Esophagus mucosa (tissue), 1 donor: Measurements from ENCODE around the gene HNMT. TPM values are rescaled to one million over a fixed set of nuclear protein-coding genes. Genes with fewer than 3 reads are reported as not detected.

Experiments
- ATAC-seq: fragments of 200-7000 bp; cut with Tn5 transposase; one replicate; pipeline ENCODE4 v1.9.1; 2020
- total RNA-seq: library from RNA; stranded (reverse); gene quantifications from one replicate; pipeline ENCODE4 v1.2.4, GENCODE V29; 2023
- donor health status: DM: yes; HTN: yes; CAD: no.

The HNMT gene
- total RNA-seq, 1 donor from 2014 or later: 2.5 TPM

DNA sequence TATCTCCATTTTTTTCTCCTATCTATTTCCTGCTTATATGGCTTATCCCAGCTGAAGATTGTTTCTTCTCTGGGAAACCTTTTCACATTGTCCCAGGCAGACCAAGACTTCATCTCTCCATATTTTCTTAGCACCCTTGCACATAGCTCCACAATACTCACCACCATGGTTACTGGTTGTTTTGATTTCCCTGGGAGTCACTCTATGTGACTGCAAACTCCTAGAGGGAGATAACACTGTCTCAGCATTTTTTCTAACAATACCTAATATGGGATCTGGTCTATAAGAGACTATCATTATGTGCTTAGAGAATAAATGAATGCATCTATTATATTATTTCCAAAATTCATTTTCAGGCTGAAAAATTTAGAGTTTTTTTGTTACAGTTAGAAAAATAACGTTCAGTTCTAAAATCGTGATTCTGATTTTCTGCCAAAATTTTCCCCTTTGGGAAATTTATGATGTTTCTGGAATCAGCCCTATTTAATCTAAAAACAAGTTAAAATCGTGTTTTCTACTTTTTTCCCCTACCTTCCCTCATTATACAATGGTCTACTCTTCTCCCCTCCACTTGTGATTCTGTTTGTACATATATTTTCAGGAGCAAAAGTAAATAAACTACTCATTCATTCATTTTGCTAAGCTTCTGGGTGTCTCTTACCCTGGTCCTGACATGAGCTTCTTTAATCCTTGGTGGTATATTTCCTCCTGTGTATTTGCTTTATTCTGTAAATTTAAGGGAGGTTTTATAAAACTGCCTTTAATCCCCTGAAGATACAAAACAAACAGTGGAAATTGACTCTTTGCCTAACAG, 95.4 kb downstream of the HNMT start:
- ATAC-seq: no peak

DNA sequence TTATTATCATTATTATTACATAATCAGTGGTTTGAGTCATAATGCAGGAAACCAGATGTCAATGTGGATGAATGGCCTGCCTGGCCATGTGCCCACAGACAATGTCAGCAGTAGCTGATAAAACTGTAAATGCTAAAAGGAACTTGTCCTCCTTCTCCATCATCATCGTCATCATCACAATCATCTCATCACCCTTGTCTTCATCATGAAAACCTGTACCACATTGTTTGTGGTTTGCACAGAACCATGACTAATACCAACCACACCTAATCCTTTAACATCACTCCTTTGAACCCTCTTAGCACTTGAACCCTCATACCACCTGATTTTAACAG, 96.0 kb downstream of the HNMT start:
- ATAC-seq: peak; percentile 76

DNA sequence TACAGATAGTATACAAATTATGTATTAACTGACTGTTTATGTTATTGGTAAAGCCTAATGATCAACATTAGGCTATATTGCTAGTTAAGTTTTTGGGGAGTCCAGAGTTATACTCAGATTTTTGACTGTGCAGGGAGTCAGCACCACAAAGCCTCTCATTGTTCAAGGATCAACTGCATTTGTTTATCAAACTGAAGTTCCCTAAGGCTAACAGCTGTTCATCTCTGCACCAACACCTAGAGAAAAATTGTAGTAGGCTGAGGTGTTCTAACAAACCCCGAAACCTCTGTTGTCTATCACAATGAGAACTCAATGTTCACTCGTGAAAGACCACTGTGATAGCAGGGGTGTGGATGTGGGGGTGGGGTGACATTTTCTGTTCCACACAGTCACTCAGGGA, 97.7 kb downstream of the HNMT start:
- ATAC-seq: no peak

DNA sequence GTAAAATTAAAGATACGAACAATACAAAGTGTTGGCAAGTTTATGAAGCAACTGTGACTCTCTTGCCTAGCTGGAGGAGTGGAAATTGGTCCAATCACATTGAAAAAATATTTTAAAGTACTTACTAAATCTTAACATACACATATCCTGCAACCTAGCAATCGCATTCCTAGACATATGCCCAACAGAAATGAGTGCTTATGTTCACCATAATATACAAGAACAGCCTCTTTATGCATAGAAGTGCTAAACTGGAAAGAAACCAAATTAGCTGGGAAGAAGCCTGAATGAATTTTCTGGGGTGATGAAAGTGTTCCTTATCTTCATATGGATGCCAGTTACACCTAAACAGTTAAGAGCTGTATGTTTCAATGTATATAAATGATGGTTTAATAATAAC, 98.9 kb downstream of the HNMT start:
- no peak for ATAC-seq
